B cell (primary cell): ENCODE data around the gene HYDIN.
"Not testable (repeated sequence)": the region's sequence is repeated elsewhere in the genome, so short reads cannot be mapped to it uniquely, and the experiment has no call there.

Source experiments
- CTCF ChIP-seq: fragments of 200-600 bp; IDR thresholded peaks from one replicate; pipeline ENCODE4 v1.8.0; 2022; ENCODE audit warnings: antibody characterized with exemption, mild to moderate bottlenecking
- EZH2 ChIP-seq: IDR thresholded peaks from 2 replicates; pipeline ENCODE4 v1.6.1; 2012; ENCODE audit warnings: borderline replicate concordance, low read depth, mild to moderate bottlenecking, moderate library complexity, low read length; ENCODE audit not compliant: insufficient read depth, poor library complexity, severe bottlenecking

- not testable (repeated sequence) for TF ChIP-seq EZH2, CTCF
Measured at GRCh38 chr16:70882311-70882710, 348.2 kb downstream of the HYDIN start.
